HK-2 (cell line): ENCODE measurements around the gene GBGT1.

Source experiments
- DNase-seq: peaks from one replicate; pipeline ENCODE4 v3.0.0-alpha.2; 2018; ENCODE audit not compliant: unreplicated experiment

The GBGT1 gene

DNA sequence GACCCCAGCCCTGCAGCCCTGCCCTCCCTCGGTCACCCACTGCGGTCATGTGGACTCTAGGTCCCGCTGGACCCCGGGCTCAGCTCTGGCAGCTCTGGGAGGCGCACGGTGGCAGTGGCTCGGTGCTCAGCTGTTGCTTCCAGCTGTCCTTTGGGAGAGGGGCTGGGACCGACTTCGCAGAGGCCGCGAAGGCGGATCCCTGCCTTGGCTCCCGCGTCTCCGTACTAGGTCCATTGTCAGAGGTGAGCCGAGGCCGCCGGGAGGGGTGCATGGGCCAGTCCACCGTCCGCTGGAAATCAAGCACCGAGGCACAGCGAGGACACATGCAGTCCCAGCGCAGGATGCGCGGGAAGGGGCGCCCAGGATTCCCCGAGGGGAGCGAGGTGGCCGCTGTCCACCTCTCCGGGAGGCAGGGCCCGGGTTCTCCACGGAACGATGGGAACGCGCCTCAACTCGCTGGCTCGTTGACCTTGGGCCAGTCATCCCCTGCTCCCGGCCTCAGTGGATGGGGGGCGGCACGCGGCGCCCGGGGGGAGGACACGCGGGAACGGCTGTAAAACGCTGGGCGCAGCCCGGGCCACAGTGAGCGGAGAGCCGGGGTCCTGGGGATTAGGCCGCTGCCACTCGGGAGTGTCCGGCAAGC, 732 bp downstream of the GBGT1 start:
- no peak for DNase-seq

DNA sequence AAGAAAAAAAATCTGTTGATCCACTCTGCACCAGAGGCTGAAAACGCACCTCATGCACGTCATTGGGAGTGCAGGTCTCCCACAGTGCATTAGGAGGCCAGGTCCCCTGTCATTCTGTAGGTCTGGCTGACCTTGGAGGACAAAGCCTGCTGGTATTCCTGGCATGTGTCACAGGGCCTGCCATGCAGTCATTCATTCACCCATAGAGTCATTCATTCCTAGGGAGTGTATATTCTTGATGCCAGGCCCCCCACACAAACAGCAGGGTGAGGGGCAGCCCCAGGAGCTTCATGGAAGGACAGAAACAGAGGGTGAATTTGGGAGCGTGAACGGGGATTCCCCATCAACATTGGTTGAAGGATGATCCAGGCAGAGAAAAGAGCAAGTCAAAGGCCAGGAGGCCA, 2.2 kb downstream of the GBGT1 start:
- no peak for DNase-seq

DNA sequence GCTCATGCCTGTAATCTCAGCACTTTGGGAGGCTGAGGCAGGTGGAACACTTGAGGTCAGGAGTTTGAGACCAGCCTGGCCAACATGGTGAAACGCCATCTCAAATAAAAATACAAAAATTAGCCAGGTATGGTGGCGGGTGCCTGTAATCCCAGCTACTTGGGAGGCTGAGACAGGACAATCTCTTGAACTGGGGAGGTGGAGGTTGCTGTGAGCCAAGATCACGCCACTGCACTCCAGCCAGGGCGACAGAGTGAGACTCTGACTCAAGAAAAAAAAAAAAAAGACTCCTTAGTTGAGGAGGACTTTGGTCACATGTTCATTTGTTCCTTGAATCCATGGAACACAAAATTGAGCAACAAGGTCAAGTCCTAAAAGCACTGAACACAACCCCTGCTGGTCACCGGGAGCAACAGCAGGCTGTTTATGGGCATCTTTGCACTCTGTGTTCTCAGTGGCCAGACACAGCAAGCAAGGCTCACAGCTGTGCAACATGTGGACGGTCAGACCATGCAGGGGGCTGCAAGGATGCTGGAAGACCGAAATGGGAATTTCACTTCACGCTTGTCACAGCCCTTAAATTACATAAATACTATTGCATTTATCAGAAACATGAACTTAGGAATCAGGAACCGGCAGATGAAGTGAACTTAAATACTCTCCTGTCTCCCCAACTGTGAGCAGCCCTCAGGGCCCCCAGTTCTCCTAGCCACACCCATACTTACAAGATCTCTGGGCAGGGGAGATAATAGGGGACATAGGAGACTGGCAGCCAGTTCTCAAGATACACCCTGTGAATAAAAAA, 2.8 kb downstream of the GBGT1 start:
- DNase-seq, result peak; percentile 35

DNA sequence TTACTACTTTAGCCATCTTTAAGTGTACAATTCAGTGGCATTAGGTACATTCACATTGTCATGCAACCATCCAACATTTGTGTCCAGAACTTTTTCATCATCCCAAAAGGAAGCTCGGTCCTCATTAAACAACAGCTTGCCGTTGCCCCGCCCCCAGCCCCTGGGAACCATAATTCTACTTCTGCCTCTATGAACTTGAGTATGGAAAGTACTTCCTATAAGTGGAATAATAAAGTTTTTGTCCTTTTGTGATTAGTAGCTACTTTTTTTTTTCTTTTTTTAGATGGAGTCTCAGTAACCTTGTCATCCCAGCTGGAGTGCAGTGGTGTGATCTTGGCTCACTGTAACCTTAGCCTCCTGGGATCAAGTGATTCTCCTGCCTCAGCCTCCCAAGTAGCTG, 5.0 kb downstream of the GBGT1 start:
- no peak for DNase-seq

DNA sequence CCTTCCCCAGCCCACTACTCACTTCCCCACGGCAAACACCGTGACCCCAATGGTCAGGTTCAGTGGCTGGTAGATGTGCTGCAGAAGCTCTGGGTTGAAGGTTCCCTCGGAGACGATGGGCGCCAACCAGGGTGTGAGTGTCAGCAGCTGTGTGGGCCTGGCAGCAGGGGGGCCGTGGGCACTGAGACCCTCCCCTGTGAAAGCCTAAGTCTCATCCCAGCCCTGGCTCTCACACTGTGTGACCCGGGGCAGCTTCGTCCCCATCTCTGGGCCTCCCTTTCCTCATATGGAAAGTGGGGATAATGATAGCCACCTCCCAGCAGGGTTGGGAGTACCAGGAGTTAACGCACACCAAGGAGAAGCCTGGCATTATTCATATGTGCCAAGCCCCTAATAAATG, 8.6 kb downstream of the GBGT1 start:
- DNase-seq, result no peak

DNA sequence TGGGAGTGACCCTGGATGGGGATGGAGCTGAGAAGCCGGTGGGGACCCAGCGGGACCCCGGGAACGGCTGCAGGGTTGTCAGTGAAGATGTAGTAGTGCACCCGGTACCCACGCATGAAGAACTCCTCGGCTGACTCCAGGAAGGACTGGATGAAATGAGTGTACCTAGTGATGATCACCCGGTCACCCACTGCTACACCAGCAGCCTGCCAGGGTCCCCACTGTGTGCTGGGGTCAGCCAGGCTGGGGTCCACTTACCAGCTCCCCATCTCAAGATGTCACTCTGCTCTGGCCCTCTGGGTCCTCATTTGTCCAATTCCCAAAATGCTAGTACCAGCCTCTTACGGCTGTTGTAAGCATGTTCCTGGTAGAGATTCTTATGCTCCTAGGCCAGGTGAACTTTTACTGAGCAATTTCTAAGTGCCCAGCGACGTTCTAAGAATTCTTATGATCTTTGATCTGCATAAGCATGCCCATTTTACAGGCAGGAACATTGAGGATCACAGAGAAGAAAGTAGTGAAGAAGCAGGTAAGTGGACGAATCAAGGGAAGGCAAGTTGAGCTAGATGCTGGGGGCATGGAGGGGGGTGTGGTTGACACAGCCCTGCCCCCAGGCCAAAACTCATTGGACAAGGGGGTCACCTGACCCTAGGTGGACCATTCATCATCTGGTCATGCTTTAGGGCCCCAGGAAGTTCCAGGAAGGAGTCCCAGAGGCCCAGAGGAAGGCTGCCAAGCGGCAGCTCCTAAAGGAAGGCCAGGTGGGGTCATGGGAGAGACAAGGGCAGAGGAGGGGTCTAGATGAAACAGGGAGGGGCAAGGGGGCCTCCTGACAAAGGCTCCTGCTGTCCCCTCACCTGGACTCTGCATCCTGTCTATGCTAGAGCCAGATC, 9.4 kb downstream of the GBGT1 start:
- no peak for DNase-seq

DNA sequence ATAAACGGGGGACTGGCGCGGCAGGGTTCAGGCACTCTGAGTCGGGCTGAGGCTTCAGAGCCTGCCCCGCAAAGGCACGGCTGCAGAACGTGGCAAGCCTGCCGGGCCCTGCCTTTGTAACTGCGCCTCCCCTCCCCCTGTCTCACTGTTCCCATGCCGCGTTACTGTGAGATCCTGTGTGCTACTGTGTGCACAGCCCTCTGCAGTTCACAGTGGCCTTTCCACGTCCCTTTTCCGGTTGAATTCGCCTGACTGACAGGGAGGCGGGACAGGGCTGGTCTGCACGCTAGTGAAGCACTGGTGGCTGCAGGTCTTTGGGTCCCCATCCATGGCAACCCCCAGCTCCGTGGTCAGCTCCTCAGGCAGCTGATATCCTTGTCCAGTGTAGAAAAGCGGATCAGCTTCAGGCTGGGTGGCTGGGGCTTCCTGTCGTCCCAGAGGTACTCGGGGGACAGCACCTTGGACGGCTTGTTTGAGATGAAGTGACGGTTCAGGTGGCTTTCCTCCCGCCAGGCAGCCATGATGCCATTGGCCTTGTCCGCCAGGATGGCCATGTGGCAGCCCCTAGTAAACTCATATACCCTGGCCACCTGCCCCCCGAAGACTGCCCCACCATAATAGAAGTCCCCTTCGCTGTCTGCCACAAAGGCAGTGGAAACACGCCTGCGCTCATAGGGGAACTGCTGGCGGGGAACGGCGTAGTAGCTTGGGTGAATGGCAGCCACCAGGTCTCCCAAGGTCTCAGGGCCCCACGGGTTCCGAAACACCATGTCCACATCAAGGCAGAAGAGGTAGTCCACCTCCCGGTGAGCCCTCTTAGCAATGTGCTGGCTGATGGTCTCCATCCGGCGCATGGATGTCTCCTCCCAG, 10.3 kb downstream of the GBGT1 start:
- DNase-seq, result no peak

DNA sequence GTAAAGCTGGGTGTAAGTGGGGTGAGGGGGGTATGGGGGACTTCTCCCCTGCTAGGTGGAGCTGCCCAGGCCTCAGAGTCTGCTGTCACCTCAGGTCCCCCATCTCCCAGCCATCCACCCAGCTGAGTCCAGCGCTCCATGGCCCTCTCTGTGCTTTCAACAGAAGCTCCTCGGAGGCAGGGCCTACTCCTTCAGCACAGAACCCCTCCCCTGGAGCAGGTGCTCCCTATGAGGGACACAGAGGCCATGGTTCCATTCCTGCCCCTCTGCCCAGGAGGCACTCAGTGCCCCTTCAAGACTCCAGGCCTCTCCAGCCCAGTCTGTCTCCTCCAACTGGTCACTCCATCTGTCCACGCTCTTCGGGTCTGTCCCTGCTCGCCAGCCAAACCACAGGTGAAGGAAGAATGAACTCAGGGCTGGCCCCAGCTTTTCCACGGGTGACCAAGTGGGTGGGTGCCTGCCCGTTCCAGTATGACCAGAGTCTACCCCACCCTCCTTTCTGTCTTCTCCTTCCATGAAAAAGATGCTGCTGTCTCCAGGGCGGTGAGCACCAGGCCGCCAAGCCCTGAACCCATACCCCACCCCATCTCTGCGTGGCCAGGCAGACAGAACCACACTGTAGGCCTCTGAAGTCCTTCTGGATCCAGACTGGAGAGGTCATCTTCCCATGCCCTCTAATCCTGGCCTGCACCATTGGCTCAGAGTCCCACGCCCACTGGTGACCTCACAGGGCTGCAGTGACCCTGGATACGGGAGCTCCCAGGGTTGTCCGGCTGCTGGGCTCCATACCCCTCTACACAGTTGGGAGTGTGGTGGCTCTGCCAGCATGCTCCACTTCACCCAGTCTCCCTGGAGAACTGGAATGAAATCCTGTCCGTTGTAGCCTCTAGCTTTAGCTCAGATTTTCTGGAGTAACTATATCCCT, 11.9 kb downstream of the GBGT1 start:
- DNase-seq, result no peak

DNA sequence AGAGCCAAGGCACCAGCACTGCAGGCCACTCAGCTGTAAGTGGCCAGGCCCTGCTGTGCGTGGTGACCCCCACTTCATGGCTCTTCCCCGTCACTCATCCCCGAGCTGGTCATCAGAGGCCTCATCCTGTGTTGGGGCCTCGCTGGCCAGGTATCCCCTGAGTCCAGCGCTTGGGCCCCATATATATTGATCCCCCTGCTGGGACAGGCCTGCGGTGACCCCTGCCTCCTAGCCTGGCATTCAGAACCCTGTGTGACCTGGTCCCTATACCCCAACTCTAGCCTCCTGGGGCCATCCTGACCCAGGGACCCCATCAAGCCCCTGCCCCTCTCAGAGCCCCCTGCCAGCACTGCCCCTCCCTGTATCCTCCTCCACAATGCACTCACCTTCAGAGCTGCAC, 12.7 kb downstream of the GBGT1 start:
- no peak for DNase-seq

DNA sequence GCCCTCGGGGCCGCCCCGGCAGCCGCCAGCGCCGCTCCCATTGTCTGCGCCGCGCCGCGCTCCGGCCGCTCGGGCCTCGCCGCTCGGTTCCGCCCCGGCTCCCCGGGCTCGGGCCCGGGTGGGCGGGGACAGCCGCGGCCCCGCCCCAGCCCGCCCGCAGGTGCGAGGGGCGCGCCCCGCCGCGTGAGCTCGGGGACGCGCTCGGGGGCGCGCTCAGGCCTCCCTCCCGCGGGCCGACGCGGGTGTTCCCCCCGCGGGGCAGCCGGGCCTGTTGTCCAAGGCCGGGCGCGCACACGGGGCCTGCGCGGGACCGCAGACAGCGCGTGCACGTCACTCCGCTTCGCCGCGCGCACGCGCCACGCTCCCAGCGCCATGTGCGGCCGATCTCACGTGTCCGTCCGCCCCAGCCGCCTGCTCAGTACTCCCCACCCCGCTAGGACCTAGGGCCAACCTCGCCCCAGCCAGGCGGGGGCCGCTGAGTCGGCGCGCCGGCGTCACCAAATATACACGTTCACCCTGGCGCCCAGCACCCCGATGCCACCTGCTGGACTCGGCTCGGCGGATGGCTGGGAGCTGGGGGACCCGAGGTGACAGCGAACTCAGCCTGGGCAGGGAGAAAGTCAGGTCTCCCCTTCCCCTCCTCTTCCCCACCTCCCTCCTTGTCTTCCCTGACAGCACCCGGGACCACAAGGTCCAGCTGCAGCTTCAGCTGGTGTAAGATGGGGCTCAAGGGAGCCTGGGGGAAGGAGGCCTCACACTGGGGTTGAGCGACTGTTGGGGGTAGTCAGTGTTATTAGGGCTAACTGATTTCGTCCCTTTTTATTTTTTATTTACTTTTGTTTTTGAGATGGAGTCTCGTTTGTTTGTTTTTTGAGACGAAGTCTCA, 14.3 kb downstream of the GBGT1 start:
- DNase-seq, result peak; percentile 91

DNA sequence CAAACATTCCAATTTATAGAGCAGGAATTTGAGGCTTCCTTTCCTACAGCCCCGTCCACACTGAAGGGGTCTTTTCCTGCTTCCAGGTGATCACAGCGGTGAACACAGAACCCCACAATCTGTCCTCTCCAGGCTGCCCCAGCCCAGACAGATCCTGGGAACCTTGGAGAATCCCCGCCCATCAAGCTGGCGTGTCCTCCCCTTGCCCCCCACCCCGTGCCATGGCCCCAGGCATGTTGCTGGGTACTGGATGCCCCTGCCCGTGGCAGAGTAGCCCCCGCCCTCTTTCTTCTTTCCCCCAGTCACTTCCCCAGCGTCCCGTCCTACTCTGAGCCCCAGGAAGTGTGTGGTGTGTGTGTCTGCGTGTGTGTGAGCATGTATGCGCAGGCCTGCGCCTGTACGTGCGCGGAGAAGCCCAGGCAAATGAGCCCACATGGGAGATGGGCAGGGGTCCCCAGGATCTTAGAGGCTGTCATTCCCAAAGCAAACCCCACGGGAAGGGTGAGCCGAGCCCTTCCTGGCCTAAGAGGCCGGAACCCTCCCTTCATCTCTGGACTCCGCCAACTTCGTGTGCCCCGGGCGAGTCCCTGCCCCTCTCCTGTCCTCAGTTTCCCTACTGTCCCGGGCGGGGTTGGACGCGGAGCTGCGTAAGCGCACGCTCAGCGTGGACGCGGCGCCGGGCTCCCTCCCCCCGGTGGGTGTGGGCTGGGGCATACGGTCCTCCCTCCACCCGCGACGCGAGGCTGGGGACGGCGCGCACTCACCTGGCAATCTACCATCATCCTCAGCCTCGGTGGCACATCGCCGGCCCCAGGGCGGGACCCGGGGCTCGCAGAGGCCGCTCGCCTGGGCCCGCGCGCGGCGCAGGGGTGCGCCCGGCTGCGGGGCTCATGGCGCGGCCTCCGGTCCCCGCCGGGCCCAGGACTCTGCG, 15.2 kb downstream of the GBGT1 start:
- peak; percentile 55 for DNase-seq

DNA sequence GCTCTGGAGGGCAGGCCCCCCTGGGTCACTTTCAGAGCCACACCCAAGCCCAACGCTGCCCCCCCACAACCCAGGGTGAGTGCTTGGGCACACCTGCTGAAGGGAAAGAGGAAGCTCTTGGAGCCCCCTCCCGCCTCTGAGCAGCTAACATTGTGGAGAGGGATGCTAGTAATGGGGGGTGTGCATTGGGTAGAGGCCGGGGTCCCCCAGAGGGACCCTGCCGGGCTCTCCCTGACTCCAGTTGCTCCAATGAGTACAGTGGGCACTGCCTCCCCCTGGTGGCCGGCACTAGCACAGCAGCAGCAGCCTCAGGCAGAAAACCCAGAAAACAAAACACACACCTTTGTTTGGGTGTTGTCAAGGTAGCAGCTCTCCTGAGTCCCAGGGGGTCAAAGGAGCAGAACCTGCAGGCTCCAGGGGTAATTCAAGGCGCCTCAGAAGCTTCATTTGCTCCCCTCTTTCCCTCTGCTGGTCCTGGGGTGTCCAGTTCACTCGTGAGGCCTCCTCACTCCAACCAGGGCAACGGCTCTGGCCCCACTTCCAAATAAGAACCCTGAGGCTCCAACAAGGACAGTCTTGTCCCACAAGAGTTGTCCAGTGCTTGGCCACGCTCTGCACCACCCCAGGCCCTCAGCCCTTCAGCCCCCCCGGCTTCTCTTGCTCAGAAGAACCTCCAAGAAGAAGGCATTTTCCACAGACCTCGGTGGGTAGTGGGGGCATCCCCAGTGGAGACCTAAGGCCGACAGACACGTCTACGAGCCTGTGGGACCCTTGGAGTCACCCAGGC, 16.1 kb downstream of the GBGT1 start:
- peak; percentile 76 for DNase-seq

DNA sequence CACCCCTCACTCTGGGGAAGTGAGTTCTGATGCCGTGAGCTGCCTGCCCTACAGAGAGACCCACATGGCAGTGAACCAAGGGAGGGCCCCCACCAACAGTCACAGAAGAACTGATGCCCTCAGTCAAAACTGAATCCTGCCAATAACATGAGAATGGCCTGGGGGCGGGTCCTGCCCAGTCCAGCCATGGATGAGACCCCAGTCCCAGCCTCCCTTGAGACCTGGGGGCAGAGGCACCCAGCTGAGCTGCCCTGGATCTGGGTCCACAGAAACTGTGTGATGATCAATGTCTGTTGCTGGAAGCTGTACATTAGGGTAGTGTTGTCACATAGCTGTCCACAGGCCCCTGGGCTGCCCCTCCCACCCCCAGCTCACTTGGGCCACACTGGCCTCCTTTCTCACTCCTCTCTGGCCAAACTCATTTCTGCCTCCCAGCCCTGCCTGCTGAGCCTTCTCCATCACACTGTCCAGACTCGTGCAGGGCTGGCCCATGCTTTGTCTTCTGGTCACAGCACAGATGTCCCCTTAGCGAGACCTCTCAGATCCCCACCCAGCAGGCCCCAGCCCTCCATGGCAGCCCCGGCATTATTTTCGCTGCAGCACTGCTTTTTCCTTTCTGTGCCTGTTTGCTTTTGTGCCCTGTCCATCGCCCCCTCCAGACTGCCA, 16.8 kb downstream of the GBGT1 start:
- DNase-seq, result no peak

DNA sequence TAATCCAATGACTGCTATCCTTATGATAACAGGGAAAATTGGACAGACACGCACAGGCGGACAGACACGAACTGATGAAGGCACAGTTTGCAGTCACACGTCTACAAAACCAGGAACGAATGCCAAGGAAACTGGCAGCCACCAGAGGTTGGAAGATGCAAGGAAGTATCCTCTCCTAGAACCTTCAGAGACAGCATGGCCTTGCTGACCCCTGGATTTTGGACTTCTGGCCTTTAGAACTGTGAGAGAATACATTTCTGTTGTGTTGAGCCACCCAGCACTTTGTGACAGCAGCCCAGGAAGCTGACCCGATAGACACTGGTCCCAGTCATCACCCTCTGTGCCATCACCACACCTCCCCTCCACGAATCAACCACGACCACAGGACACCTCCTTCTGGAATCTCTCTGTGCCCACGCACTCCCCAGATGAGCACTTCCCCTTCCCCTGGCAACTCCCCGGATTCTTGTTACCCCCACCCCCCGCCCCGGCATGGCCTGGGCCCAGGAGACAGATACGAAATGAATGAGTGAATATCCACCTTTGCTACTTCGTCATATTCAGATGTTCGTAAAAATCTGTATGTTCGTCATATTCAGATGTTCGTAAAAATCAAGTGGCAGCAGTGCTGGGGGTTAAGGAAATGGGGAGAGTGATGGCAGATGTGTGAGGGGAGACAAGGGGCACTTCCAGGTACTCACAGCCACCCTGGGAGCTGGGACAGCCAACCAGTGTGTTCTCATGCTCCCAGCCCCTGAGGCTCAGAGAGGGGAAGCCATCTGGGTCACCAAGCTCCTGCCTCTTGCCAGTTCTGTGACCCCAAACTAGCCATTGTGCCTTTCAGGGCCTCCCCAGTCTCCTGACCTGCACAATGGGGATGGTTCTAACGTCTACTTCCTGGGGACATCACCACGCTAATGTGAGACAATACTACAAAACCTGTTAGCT, 18.5 kb downstream of the GBGT1 start:
- no peak for DNase-seq

DNA sequence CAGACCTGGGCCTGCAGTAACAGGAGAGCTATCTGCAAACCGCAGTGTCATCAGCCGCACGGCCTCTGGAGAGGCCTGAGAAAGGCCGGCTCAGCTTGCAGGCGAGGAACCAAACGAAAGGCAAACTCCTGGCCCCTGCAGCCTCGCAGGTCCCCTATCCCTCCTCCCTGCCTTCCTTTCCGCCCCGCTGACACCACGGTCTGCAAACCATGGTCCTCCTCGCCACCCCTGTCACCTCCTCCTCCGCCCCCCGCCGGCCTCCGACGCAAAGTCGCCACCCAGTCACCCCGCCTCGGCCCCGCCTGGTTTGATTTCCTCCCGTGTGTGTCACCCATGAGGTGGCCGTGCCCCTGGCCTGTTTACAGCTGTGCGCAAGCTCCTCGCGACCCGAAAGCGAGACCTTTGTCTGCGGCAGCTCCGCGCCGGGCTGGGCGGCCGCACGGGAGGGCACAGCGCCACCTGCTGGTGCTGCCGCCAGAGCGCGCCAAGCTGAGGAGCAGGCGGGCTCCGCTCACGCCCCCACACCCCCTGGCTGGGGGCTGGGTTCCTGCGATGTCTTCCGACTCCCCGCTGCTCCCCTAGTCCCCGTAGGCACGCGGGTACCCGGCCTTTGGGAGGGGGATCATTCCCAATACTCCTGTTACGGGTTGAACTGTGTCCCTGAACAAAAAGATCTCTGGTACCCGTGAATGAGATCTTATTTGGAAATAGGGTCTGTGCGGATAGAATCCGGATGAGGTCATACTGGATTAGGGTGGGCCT, 19.4 kb downstream of the GBGT1 start:
- DNase-seq, result peak; percentile 82
